HG03025 (cell line): ENCODE measurements around the gene VEGFA.

Experiments used
- ATAC-seq: cut with Tn5 transposase; IDR thresholded peaks from one replicate; pipeline ENCODE4 v1.9.1; 2021; ENCODE audit warnings: mild to moderate bottlenecking, moderate library complexity; ENCODE audit not compliant: unreplicated experiment, low FRiP score

Gene VEGFA

GRCh38 chr6:43771210-43771857 is 1.3 kb downstream of the VEGFA start:
- peak; percentile 36 for ATAC-seq

DNA sequence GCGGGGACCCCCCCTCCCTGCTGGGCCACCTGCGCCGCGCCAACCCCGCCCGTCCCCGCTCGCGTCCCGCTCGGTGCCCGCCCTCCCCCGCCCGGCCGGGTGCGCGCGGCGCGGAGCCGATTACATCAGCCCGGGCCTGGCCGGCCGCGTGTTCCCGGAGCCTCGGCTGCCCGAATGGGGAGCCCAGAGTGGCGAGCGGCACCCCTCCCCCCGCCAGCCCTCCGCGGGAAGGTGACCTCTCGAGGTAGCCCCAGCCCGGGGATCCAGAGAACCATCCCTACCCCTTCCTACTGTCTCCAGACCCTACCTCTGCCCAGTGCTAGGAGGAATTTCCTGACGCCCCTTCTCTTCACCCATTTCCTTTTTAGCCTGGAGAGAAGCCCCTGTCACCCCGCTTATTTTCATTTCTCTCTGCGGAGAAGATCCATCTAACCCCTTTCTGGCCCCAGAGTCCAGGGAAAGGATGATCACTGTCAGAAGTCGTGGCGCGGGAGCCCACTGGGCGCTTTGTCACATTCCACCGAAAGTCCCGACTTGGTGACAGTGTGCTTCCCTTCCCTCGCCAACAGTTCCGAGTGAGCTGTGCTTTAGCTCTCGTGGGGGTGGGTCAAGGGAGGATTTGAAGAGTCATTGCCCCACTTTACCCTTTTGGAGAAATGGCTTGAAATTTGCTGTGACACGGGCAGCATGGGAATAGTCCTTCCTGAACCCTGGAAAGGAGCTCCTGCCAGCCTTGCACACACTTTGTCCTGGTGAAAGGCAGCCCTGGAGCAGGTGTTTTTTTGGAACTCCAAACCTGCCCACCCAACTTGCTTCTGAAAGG is 2.1 kb downstream of the VEGFA start:
- no peak for ATAC-seq

DNA sequence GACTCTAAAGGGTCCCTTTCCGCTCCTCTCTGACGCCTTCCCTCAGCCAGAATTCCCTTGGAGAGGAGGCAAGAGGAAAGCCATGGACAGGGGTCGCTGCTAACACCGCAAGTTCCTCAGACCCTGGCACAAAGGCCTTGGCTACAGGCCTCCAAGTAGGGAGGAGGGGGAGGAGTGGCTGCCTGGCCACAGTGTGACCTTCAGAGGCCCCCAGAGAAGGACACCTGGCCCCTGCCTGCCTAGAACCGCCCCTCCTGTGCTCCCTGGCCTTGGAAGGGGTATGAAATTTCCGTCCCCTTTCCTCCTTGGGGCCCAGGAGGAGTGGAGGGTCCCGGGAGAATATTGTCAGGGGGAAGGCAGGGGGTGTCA is 2.7 kb downstream of the VEGFA start:
- ATAC-seq = no peak

DNA sequence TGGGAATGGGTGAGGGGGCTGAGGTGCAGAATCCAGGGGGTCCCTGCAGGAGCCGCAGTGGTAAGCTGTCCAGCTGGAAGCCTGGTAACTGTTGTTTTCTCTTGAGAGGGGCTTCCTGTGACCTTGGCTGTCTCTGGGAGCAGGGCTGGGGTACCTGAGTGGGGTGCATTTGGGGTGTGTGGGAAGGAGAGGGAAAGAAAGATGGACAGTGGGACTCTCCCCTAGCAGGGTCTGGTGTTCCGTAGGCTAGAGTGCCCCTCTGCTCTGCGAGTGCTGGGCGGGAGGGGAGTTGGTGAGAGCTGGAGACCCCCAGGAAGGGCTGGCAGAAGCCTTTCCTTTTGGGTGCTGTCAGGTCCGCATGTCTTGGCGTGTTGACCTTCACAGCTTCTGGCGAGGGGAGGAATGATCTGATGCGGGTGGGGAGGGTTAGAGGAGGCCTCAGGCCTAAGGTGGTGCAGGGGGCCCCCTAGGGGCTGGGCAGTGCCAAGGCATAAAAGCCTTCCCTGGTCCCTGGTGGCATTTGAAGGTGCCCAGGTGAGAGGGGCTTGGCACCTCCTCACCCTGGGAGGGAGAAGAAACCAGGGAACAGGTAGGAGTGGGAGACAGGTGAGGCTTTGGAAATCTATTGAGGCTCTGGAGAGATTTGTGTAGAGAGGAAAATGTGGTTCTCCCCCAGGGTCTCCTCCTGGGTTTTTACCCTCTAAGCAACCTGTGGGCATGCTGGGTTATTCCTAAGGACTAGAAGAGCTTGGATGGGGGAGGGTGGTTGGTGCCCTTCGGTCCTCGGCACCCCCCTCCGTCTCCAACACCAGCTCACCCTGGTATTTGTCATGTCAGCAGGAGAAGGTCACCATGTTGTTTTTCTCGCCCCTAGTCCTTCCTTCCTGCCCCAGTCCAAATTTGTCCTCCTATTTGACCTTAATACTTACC is 3.3 kb downstream of the VEGFA start:
- no peak for ATAC-seq

DNA sequence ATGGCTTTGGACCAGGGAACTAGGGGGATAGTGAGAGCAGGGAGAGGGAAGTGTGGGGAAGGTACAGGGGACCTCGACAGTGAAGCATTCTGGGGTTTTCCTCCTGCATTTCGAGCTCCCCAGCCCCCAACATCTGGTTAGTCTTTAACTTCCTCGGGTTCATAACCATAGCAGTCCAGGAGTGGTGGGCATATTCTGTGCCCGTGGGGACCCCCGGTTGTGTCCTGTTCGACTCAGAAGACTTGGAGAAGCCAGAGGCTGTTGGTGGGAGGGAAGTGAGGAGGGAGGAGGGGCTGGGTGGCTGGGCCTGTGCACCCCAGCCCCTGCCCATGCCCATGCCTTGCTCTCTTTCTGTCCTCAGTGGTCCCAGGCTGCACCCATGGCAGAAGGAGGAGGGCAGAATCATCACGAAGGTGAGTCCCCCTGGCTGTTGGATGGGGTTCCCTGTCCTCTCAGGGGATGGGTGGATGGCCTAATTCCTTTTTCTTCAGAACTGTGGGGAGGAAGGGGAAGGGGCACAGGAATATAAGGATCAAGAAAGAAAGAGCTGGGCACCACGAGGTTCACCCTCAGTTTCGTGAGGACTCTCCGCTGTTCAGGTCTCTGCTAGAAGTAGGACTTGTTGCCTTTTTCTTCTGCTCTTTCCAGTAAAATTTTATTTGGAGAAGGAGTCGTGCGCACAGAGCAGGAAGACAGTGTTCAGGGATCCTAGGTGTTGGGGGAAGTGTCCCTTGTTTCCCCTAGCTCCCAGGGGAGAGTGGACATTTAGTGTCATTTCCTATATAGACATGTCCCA is 4.2 kb downstream of the VEGFA start:
- ATAC-seq = no peak

DNA sequence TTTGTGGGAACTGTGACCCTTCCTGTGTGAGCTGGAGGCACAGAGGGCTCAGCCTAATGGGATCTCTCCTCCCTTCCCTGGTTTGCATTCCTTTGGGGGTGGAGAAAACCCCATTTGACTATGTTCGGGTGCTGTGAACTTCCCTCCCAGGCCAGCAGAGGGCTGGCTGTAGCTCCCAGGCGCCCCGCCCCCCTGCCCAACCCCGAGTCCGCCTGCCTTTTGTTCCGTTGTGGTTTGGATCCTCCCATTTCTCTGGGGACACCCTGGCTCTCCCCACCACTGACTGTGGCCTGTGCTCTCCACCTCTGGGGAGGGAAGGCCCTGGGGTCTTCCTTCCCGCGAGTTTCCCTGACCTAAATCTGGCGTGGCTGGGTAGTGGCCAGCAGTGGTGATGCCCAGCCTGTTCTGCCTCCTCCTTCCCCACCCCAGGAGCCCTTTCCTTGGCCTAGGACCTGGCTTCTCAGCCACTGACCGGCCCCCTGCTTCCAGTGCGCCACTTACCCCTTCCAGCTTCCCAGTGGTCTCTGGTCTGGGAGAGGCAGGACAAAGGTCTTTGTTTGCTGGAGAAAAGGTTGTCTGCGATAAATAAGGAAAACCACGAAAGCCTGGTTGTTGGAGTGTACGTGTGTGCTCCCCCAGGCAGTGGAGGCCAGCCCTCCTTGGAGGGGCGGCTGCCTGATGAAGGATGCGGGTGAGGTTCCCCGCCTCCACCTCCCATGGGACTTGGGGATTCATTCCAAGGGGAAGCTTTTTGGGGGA is 4.9 kb downstream of the VEGFA start:
- no peak for ATAC-seq

- ATAC-seq = no peak
Measured at GRCh38 chr6:43775535-43775885, 5.5 kb downstream of the VEGFA start.

- ATAC-seq = no peak
Measured at GRCh38 chr6:43776115-43776798, 6.2 kb downstream of the VEGFA start.

GRCh38 chr6:43776799-43777776 is 7.1 kb downstream of the VEGFA start:
- no peak for ATAC-seq

DNA sequence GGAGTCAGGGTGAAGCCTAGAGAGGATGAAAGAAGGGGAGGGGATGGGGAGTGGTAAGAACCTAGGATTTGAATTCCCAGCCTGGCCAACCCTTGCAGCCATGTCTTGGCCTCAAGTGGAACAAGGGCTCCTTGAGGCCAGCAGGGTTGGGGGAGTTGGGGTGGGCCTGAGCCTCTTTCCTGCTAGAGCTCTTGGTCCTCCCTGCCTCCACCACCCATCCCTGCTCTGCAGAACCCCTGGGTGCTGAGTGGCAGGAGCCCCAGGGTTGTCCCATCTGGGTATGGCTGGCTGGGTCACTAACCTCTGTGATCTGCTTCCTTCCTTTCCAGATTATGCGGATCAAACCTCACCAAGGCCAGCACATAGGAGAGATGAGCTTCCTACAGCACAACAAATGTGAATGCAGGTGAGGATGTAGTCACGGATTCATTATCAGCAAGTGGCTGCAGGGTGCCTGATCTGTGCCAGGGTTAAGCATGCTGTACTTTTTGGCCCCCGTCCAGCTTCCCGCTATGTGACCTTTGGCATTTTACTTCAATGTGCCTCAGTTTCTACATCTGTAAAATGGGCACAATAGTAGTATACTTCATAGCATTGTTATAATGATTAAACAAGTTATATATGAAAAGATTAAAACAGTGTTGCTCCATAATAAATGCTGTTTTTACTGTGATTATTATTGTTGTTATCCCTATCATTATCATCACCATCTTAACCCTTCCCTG is 8.3 kb downstream of the VEGFA start:
- ATAC-seq = no peak

GRCh38 chr6:43778976-43779851 is 9.2 kb downstream of the VEGFA start:
- no peak for ATAC-seq

DNA sequence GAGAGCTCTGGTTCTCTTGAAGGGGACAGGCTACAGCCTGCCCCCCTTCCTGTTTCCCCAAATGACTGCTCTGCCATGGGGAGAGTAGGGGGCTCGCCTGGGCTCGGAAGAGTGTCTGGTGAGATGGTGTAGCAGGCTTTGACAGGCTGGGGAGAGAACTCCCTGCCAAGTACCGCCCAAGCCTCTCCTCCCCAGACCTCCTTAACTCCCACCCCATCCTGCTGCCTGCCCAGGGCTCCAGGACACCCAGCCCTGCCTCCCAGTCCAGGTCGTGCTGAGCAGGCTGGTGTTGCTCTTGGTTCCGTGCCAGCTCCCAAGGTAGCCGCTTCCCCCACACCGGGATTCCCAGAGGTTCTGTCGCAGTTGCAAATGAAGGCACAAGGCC is 9.8 kb downstream of the VEGFA start:
- no peak for ATAC-seq

DNA sequence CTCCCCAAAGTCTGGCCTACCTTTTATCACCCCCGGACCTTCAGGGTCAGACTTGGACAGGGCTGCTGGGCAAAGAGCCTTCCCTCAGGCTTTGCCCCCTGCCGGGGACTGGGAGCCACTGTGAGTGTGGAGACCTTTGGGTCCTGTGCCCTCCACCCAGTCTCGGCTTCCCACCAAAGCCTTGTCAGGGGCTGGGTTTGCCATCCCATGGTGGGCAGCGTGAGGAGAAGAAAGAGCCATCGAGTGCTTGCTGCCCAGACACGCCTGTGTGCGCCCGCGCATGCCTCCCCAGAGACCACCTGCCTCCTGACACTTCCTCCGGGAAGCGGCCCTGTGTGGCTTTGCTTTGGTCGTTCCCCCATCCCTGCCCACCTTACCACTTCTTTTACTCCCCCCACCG is 10.3 kb downstream of the VEGFA start:
- ATAC-seq = no peak

DNA sequence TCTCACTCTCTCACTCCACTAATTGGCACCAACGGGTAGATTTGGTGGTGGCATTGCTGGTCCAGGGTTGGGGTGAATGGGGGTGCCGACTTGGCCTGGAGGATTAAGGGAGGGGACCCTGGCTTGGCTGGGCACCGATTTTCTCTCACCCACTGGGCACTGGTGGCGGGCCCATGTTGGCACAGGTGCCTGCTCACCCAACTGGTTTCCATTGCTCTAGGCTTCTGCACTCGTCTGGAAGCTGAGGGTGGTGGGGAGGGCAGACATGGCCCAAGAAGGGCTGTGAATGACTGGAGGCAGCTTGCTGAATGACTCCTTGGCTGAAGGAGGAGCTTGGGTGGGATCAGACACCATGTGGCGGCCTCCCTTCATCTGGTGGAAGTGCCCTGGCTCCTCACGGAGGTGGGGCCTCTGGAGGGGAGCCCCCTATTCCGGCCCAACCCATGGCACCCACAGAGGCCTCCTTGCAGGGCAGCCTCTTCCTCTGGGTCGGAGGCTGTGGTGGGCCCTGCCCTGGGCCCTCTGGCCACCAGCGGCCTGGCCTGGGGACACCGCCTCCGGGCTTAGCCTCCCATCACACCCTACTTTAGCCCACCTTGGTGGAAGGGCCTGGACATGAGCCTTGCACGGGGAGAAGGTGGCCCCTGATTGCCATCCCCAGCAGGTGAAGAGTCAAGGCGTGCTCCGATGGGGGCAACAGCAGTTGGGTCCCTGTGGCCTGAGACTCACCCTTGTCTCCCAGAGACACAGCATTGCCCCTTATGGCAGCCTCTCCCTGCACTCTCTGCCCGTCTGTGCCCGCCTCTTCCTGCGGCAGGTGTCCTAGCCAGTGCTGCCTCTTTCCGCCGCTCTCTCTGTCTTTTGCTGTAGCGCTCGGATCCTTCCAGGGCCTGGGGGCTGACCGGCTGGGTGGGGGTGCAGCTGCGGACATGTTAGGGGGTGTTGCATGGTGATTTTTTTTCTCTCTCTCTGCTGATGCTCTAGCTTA is 11.2 kb downstream of the VEGFA start:
- ATAC-seq = no peak
